HuH-7.5 (cell line): Measurements from ENCODE around the gene KCNMB1.

ENCODE experiments used
- DNase-seq: peaks from one replicate; pipeline ENCODE4 v3.0.0; 2011; ENCODE audit warnings: low spot score

The KCNMB1 gene

GRCh38 chr5:170414786-170415185 lies 25.6 kb upstream of the KCNMB1 start:
- DNase-seq = no peak

GRCh38 chr5:170413897-170414296 lies 24.7 kb upstream of the KCNMB1 start:
- no peak for DNase-seq

- DNase-seq = no peak
Measured at GRCh38 chr5:170411100-170411499, 21.9 kb upstream of the KCNMB1 start.

- DNase-seq = no peak
Measured at GRCh38 chr5:170410401-170410800, 21.2 kb upstream of the KCNMB1 start.

- no peak for DNase-seq
Measured at GRCh38 chr5:170408877-170409660, 19.9 kb upstream of the KCNMB1 start.

GRCh38 chr5:170408226-170408625 lies 19.1 kb upstream of the KCNMB1 start:
- no peak for DNase-seq

- no peak for DNase-seq
Measured at GRCh38 chr5:170407062-170407461, 17.9 kb upstream of the KCNMB1 start.

- no peak for DNase-seq
Measured at GRCh38 chr5:170405817-170406216, 16.6 kb upstream of the KCNMB1 start.

GRCh38 chr5:170404398-170404797 lies 15.2 kb upstream of the KCNMB1 start:
- no peak for DNase-seq

GRCh38 chr5:170403675-170404074 lies 14.5 kb upstream of the KCNMB1 start:
- no peak for DNase-seq

- DNase-seq = no peak
Measured at GRCh38 chr5:170402508-170402907, 13.3 kb upstream of the KCNMB1 start.

GRCh38 chr5:170397059-170397458 lies 7.9 kb upstream of the KCNMB1 start:
- no peak for DNase-seq

GRCh38 chr5:170393958-170394357 lies 4.8 kb upstream of the KCNMB1 start:
- DNase-seq = no peak

GRCh38 chr5:170393235-170393634 lies 4.1 kb upstream of the KCNMB1 start:
- no peak for DNase-seq

- no peak for DNase-seq
Measured at GRCh38 chr5:170390472-170390871, 1.3 kb upstream of the KCNMB1 start.

GRCh38 chr5:170389550-170389892 lies 354 bp upstream of the KCNMB1 start:
- DNase-seq = no peak

- DNase-seq = no peak
Measured at GRCh38 chr5:170387775-170388639, 1.2 kb downstream of the KCNMB1 start.

GRCh38 chr5:170386743-170387395 lies 2.3 kb downstream of the KCNMB1 start:
- DNase-seq = no peak

GRCh38 chr5:170383227-170383626 lies 5.9 kb downstream of the KCNMB1 start:
- DNase-seq = no peak

GRCh38 chr5:170382790-170383189 lies 6.4 kb downstream of the KCNMB1 start:
- DNase-seq = no peak

GRCh38 chr5:170380361-170380951 lies 8.7 kb downstream of the KCNMB1 start:
- no peak for DNase-seq

GRCh38 chr5:170378740-170379139 lies 10.4 kb downstream of the KCNMB1 start:
- DNase-seq = no peak
